MCF 10A (cell line): ENCODE measurements around the gene CGB3. TPM values are rescaled to one million over a fixed set of nuclear protein-coding genes. Genes with fewer than 3 reads are reported as not detected.
A peak's percentile ranks its signal among the peaks of the same experiment; 100 is the strongest.

Source experiments
- BruUV-seq: library from RNA; stranded (reverse); fragments of 400-500 nt; replicated peaks from 2 replicates; lab custom pipeline; 2021; lab: Mats Ljungman, UMichigan
- CTCF ChIA-PET: fragments of 300-600 bp; sonication (Branson Sonifier 250); formaldehyde crosslinking; extraction: SDS; loops from one replicate; lab custom pipeline; 2021; ENCODE audit warnings: antibody characterized with exemption, inconsistent platforms; lab: Yijun Ruan, JAX
- POLR2A ChIA-PET: fragments of 300-600, 350-650 bp; sonication (Branson Sonifier 250); formaldehyde crosslinking; extraction: SDS; loops from one replicate; lab custom pipeline; 2020; ENCODE audit warnings: antibody characterized with exemption, inconsistent platforms; lab: Yijun Ruan, JAX
- DNase-seq: peaks from one replicate; pipeline ENCODE4 v3.0.0-alpha.2; 2018; ENCODE audit not compliant: unreplicated experiment
- H3K27ac Mint-ChIP-seq: one replicate; pipeline ENCODE4 v1.8.0; 2022; ENCODE audit warnings: mild to moderate bottlenecking, low read depth, mixed read lengths; ENCODE audit not compliant: unreplicated experiment
- H3K27me3 Mint-ChIP-seq: one replicate; pipeline ENCODE4 v1.8.0; 2022; ENCODE audit warnings: mixed read lengths; ENCODE audit not compliant: insufficient read depth, unreplicated experiment
- H3K36me3 Mint-ChIP-seq: one replicate; pipeline ENCODE4 v1.8.0; 2022; ENCODE audit warnings: mild to moderate bottlenecking, moderate library complexity, mixed read lengths; ENCODE audit not compliant: insufficient read depth, unreplicated experiment
- H3K4me1 Mint-ChIP-seq: one replicate; pipeline ENCODE4 v1.8.0; 2022; ENCODE audit warnings: mixed read lengths; ENCODE audit not compliant: insufficient read depth, unreplicated experiment
- H3K4me3 Mint-ChIP-seq: one replicate; pipeline ENCODE4 v1.8.0; 2022; ENCODE audit warnings: mild to moderate bottlenecking, moderate library complexity, mixed read lengths; ENCODE audit not compliant: unreplicated experiment
- H3K9me3 Mint-ChIP-seq: one replicate; pipeline ENCODE4 v1.8.0; 2022; ENCODE audit warnings: mixed read lengths; ENCODE audit not compliant: unreplicated experiment
- CTCF ChIP-seq: fragments of 200-600 bp; IDR thresholded peaks from one replicate; pipeline ENCODE4 v1.8.0; 2022; ENCODE audit warnings: antibody characterized with exemption, mild to moderate bottlenecking; ENCODE audit not compliant: unreplicated experiment
- intact Hi-C: fragments of 100-400 bp; cut with micrococcal nuclease; formaldehyde crosslinking; loops from 2 replicates; pipeline ENCODE4 v1.14.1; 2022
- total RNA-seq: library from RNA; stranded (reverse); gene quantifications from 2 replicates; pipeline ENCODE4 v1.2.3, GENCODE V29; 2022

The CGB3 gene
- total RNA-seq, 1 experiment from 2014 or later = not detected

DNA sequence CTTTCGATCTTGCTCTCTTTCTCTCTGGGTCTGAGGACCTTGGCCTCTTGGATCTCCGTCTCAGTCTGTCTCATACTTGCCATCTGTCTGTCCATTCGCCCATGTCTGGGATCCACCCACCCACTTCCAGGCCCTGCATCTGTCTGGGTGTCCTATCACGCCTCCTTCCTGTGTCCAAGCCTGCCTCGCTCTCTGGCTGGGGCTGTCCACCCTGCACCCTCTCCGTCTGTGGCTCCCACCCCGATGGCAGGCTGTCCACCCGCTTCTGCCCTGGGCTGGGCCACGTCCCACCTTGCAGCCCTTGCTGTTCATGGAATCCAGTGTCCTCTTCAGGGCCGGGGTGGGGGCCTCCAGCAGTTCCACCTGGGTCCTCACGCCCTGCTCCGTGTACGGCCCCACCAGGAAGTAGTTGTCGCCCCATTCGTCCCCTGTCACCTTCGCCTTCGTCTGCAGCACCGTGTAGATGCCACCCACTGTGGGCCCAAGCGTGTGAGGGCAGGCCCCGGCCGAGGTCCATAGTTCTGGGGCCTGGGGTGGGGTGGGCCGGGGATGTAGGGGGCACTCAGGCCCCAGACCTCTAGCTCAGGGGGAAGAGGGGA lies 33.0 kb downstream of the CGB3 start:
- H3K9me3 Mint-ChIP-seq = no peaks in the 10 kb centered on the region
- H3K27me3 Mint-ChIP-seq = no peaks in the 10 kb centered on the region
- no TSS peak for BruUV-seq
- H3K27ac Mint-ChIP-seq = peak overlapping the region; percentile 95
- peaks cover 34% of the 10 kb centered on the region for H3K4me1 Mint-ChIP-seq
- POLR2A ChIA-PET = interaction anchor here (1.2 to 3.9 kb wide), 4 partner anchors 13 to 30 kb away, joined by 4 to 98 read pairs (median 42); partner anchors contain the start of gene FTL
- peaks cover 52% of the 10 kb centered on the region for H3K36me3 Mint-ChIP-seq
- TF ChIP-seq CTCF = no peak
- H3K4me3 Mint-ChIP-seq = peak overlapping the region; percentile 95
- intact Hi-C loops = loop anchor here (10.0 kb wide), 1 partner anchor 234 kb away; no protein-coding TSS in a partner anchor
- CTCF ChIA-PET = interaction anchor here (0.6 to 3.0 kb wide), 5 partner anchors 14 to 203 kb away, joined by 4 to 39 read pairs (median 5); no protein-coding TSS in a partner anchor
- DNase-seq = no peak

- H3K9me3 Mint-ChIP-seq = no peaks in the 10 kb centered on the region
- DNase-seq = no peak
- ChIA-PET POLR2A (no interaction called here), CTCF (interaction anchor here (0.6 to 1.3 kb wide), 4 partner anchors 19 to 202 kb away, joined by 3 to 5 read pairs (median 4); no protein-coding TSS in a partner anchor)
- H3K4me1 Mint-ChIP-seq = peaks cover 33% of the 10 kb centered on the region
- BruUV-seq = no TSS peak
- no peak for TF ChIP-seq CTCF
- peaks cover 59% of the 10 kb centered on the region for H3K36me3 Mint-ChIP-seq
- no peak overlapping the region for H3K4me3 Mint-ChIP-seq
- peak overlapping the region; percentile 75 for H3K27ac Mint-ChIP-seq
- H3K27me3 Mint-ChIP-seq = no peaks in the 10 kb centered on the region
- intact Hi-C loops = loop anchor here (10.0 kb wide), 1 partner anchor 234 kb away; no protein-coding TSS in a partner anchor
These were observed 33.7 kb downstream of the CGB3 start for GRCh38 chr19:48990400-48990799.

DNA sequence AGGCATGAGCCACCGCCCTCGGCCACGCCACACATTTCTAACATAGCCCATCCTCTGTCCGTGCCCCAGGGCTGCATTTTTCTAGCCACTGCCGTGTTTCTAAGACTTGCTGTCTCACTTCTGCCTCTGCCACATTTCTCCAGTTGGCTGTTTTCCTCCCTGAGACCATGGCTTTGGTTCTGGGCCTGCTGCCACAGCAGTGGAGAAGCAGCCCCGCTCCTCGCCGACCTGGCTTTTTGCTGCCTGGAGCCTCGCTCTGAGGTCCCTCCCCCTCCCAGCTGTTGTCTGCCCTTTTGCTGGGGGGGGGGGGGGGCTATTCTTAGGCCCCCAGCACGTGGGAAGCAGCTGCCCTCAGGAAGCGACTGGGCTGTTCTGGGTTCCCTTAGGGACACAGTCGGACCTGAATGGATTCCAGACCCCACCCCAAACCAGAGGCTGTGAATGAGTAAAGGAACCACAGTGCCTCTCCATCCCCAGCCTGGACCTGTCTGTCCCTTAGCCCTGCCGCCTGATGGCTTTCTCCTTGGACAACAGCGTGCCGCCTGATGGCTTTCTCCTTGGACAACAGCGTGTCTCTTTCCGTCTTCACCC lies 34.3 kb downstream of the CGB3 start:
- ChIA-PET CTCF (interaction anchor here (1.3 kb wide), 1 partner anchor 18 kb away, joined by 3 read pairs; no protein-coding TSS in a partner anchor), POLR2A (interaction anchor here (1.0 kb wide), 1 partner anchor 24 kb away, joined by 4 read pairs; the partner anchor contains the start of gene FTL)
- DNase-seq = no peak
- no peaks in the 10 kb centered on the region for H3K27me3 Mint-ChIP-seq
- H3K36me3 Mint-ChIP-seq = peaks cover 65% of the 10 kb centered on the region
- no TSS peak for BruUV-seq
- peaks cover 27% of the 10 kb centered on the region for H3K4me1 Mint-ChIP-seq
- H3K27ac Mint-ChIP-seq = peak overlapping the region; percentile 75
- H3K4me3 Mint-ChIP-seq = no peak overlapping the region
- no peak for TF ChIP-seq CTCF
- intact Hi-C loops = loop anchor here (10.0 kb wide), 1 partner anchor 235 kb away; no protein-coding TSS in a partner anchor
- no peaks in the 10 kb centered on the region for H3K9me3 Mint-ChIP-seq

DNA sequence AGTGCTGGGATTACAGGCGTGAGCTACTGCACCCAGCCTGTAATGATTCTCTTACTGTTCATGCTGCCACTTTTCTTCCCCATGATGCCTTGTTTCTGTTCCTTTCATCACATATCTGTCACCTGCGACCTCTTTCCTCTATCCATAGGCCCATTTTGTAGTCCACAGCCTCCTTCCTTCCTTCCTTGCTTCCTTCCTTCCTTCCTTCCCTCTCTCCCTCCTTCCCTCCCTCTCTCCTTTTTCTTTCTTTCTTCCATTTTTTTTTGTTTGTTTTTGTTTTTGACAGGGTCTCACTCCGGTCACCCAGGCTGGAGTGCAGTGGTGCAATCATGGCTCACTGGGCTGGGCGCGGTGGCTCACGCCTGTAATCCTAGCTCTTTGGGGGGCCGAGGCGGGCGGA lies 35.3 kb downstream of the CGB3 start:
- peaks cover 74% of the 10 kb centered on the region for H3K36me3 Mint-ChIP-seq

More for the DNA sequence above, 35.3 kb downstream of the CGB3 start:
- DNase-seq = no peak
- ChIA-PET CTCF (interaction anchor here (1.3 kb wide), 1 partner anchor 17 kb away, joined by 3 read pairs; no protein-coding TSS in a partner anchor), POLR2A (interaction anchor here (1.0 kb wide), 1 partner anchor 23 kb away, joined by 4 read pairs; the partner anchor contains the start of gene FTL)
- Mint-ChIP-seq H3K27me3 (no peaks in the 10 kb centered on the region), H3K4me3 (no peak overlapping the region), H3K4me1 (peaks cover 20% of the 10 kb centered on the region), H3K9me3 (no peaks in the 10 kb centered on the region), H3K27ac (peak overlapping the region; percentile 77)
- no TSS peak for BruUV-seq
- intact Hi-C loops = no loop called here
- no peak for TF ChIP-seq CTCF
